HG03575 (cell line): ENCODE measurements around the gene MYRF.
A peak's percentile ranks its signal among the peaks of the same experiment; 100 is the strongest.

Source experiments
- ATAC-seq: cut with Tn5 transposase; IDR thresholded peaks from one replicate; pipeline ENCODE4 v1.9.1; 2021; ENCODE audit not compliant: unreplicated experiment, insufficient number of reproducible peaks, low FRiP score; ENCODE audit errors: extremely low read depth

The MYRF gene

GRCh38 chr11:61828629-61829407 lies 76.4 kb downstream of the MYRF start:
- ATAC-seq, result no peak

DNA sequence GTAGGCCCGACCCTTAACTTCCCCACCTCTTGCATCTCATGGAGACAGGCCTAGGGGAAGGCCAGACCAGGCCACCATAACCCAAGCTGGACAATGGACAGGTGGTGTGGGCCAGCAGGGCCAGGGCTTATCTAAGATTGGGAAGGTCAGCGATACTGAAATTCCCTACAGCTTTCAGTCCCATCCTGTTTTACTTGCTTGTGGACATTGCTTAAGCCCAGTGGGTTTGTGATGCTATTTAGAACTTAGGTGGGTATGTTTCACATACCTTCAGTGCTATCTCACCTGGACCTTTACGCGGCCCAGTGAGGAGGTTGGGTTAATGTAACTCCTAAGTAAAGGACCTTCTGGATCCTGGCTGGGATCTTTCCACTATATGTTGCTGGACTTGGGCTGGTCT lies 77.4 kb downstream of the MYRF start:
- ATAC-seq, result no peak

- no peak for ATAC-seq
Measured at GRCh38 chr11:61830237-61831105, 78.0 kb downstream of the MYRF start.

DNA sequence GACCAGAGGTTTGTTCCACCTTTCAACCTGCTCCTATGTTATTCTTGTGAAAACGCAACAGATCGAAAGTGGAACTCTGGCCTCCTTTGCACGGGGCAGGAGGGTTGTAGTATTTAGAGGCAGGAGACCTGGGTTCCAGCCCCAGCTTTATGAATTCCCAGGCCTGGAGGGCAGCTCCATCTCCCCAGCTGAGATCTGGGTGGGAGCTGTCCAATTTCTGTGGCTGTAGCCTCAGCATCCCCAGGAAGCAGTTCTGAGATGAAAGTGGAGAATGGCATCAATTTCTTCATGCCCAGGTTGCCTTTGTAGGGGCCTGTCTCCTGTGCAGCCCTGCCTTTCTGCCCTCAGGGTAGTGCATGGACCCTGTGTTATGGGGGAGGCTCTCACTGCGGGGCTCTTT lies 79.8 kb downstream of the MYRF start:
- no peak for ATAC-seq

- no peak for ATAC-seq
Measured at GRCh38 chr11:61832754-61833153, 80.3 kb downstream of the MYRF start.

- no peak for ATAC-seq
Measured at GRCh38 chr11:61833471-61833870, 81.0 kb downstream of the MYRF start.

DNA sequence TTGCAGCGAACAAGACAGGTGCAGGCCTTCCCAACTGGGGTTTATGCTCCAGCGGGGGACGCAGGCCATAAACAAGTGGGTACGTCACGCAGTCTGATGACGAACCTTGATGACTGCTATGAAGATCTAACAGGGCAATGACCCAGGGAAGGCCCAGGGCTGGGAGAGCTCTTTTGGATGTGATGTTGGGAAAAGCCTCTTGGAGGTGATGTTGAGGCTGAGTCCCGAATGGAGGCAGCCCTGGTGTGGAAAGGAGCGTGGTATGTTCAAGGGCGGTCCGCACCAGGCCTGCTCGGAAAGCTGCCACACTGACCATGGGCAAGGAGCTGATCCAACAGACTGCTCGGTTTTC lies 81.5 kb downstream of the MYRF start:
- ATAC-seq, result no peak

DNA sequence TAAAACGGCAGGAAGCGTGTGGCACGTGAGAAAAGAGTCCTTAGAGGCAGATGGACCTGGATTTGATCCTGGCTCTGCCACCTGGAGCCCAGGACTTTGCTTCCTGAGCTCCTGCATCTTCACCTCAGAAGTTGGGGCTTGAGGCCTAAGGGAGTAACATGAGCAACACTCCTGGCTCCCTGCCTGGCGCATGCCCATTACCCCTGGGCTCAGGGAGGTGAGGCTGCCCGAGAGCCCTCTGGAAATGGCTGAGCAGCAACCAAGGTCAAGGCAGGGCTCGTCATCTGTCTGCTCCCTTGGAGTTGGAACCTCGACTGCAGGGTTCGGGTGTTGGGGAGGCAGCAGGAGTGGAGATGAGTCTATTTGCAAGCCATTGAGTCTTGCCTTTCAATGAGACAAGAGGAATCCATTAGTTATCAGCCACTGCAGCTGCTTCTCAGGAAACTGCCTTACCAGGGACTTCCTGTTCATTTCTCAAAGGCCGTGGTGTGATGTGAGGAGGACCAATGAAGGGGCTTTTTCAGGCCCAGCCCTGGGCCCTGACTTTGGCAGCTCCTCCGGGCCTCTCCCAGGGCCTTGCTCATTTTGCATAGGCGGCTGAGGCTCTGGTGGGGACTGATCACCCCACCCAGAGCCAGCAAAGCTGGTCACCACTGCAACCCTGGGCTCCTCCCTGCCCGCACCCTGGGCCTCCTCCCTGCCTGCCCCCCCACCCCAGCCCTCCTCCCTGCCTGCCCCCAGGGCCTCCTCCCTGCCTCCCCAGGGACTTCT lies 82.0 kb downstream of the MYRF start:
- peak; percentile 56 for ATAC-seq

GRCh38 chr11:61836193-61836592 lies 83.8 kb downstream of the MYRF start:
- ATAC-seq, result no peak

- ATAC-seq, result no peak
Measured at GRCh38 chr11:61837411-61838005, 85.1 kb downstream of the MYRF start.
